H1 (cell line): ENCODE results near the gene GMCL2. TPM values are rescaled to one million over a fixed set of nuclear protein-coding genes. Genes with fewer than 3 reads are reported as not detected.

Source experiments
- CTCF ChIA-PET: fragments of 300-600 bp; sonication (Branson Sonifier 250); formaldehyde crosslinking; loops from one replicate; lab custom pipeline; 2021; ENCODE audit not compliant: partially characterized antibody; lab: Charles Lee
- POLR2A ChIA-PET: fragments of 300-600 bp; sonication (Branson Sonifier 250); formaldehyde crosslinking; loops from one replicate; lab custom pipeline; 2021; ENCODE audit warnings: inconsistent platforms; ENCODE audit not compliant: partially characterized antibody; lab: Charles Lee
- DNase-seq, 2 experiments: peaks; one replicate each; pipeline versions ENCODE4 v3.0.0 to v3.0.0-alpha.2; 2010 to 2022; ENCODE audit warnings: low spot score in 2 of 2, low read depth in 1 of 2, mixed read lengths in 1 of 2
- FAIRE-seq: peaks from 2 replicates; lab custom pipeline; 2011; peaks lifted over from hg19 to GRCh38; lab: Jason Lieb, UNC
- H2AFZ ChIP-seq: 2 replicates; pipeline ENCODE4 v1.8.1; 2012; ENCODE audit warnings: low read length, inconsistent platforms
- H2AK5ac ChIP-seq: 2 replicates; pipeline ENCODE4 v1.6.1; 2013; ENCODE audit warnings: low read depth, low read length
- H2BK120ac ChIP-seq: replicated peaks from 2 replicates; pipeline ENCODE3; 2013; ENCODE audit warnings: low read depth, low read length, inconsistent platforms
- H2BK12ac ChIP-seq: 2 replicates; pipeline ENCODE4 v1.6.1; 2013; ENCODE audit warnings: low read depth, low read length
- H2BK15ac ChIP-seq: 2 replicates; pipeline ENCODE4 v1.6.1; 2013; ENCODE audit warnings: low read length
- H2BK20ac ChIP-seq: 2 replicates; pipeline ENCODE4 v1.6.1; 2013; ENCODE audit warnings: low read length
- H2BK5ac ChIP-seq: 2 replicates; pipeline ENCODE4 v1.6.1; 2013; ENCODE audit warnings: low read depth, low read length
- H3K14ac ChIP-seq: 2 replicates; pipeline ENCODE4 v1.6.1; 2013; ENCODE audit warnings: inconsistent platforms; ENCODE audit not compliant: insufficient read length
- H3K18ac ChIP-seq: 2 replicates; pipeline ENCODE4 v1.6.1; 2013; ENCODE audit warnings: low read length; ENCODE audit errors: extremely low read depth
- H3K23ac ChIP-seq: 2 replicates; pipeline ENCODE4 v1.6.1; 2013; ENCODE audit warnings: inconsistent platforms; ENCODE audit not compliant: insufficient read length
- H3K23me2 ChIP-seq: 2 replicates; pipeline ENCODE4 v1.6.1; 2013; ENCODE audit warnings: low read depth, low read length
- H3K27ac ChIP-seq: 2 replicates; pipeline ENCODE4 v1.6.1; 2011; ENCODE audit warnings: low read depth, low read length, inconsistent platforms
- H3K27me3 ChIP-seq, 4 experiments: replicated peaks in 1 of 4; 1 replicate in 1 of 4; 2 replicates in 3 of 4; pipeline versions ENCODE4 v1.6.1 to v1.8.1; 2011 to 2013; ENCODE audit warnings: low read length in 3 of 4, mild to moderate bottlenecking in 3 of 4, inconsistent platforms in 2 of 4, mixed read lengths in 2 of 4, moderate library complexity in 1 of 4; ENCODE audit not compliant: control insufficient read depth in 3 of 4, insufficient read depth in 3 of 4; ENCODE audit errors: extremely low read depth in 1 of 4
- H3K36me3 ChIP-seq, 4 experiments: 2 replicates each; pipeline versions ENCODE4 v1.6.1 to v1.8.1; 2011 to 2013; ENCODE audit warnings: mild to moderate bottlenecking in 4 of 4, low read length in 3 of 4, moderate library complexity in 2 of 4, control low read depth in 1 of 4, inconsistent platforms in 1 of 4; ENCODE audit not compliant: insufficient read depth in 4 of 4, control insufficient read depth in 2 of 4
- H3K4ac ChIP-seq: replicated peaks from 2 replicates; pipeline ENCODE3; 2013; ENCODE audit warnings: low read length, low read depth, mixed read lengths, inconsistent platforms; ENCODE audit not compliant: insufficient read length
- H3K4me1 ChIP-seq, 4 experiments: replicated peaks in 1 of 4; 1 replicate in 1 of 4; 2 replicates in 3 of 4; pipeline versions ENCODE4 v1.6.1 to v1.8.1; 2011 to 2013; ENCODE audit warnings: low read length in 3 of 4, inconsistent platforms in 2 of 4, mixed read lengths in 1 of 4; ENCODE audit not compliant: insufficient read depth in 4 of 4, control insufficient read depth in 3 of 4
- H3K4me2 ChIP-seq, 2 experiments: 2 replicates each; pipeline versions ENCODE4 v1.6.1 to v1.8.1; 2011 to 2013; ENCODE audit warnings: low read depth in 2 of 2, low read length in 2 of 2, control low read depth in 1 of 2, inconsistent platforms in 1 of 2, mild to moderate bottlenecking in 1 of 2; ENCODE audit not compliant: insufficient read depth in 1 of 2
- H3K4me3 ChIP-seq, 4 experiments: fragments of 200-600, 300-600 bp in 1 of 4; sonication (generic), shearing (Covaris generic), sonication (Bioruptor Twin) in 1 of 4; 2 replicates each; pipeline versions ENCODE4 v1.5.1 to v1.8.1; 2011 to 2016; ENCODE audit warnings: low read length in 4 of 4, low read depth in 3 of 4, control low read depth in 2 of 4, inconsistent platforms in 2 of 4, mild to moderate bottlenecking in 2 of 4, mixed read lengths in 1 of 4, moderate library complexity in 1 of 4; ENCODE audit not compliant: insufficient read depth in 2 of 4; ENCODE audit errors: extremely low read depth in 1 of 4
- H3K56ac ChIP-seq: replicated peaks from 2 replicates; pipeline ENCODE3; 2013; ENCODE audit warnings: low read depth, mild to moderate bottlenecking, mixed read lengths, low read length, inconsistent platforms; ENCODE audit not compliant: insufficient read length
- H3K79me1 ChIP-seq: 2 replicates; pipeline ENCODE4 v1.6.1; 2013; ENCODE audit warnings: low read depth, low read length, control low read depth
- H3K79me2 ChIP-seq, 2 experiments: 2 replicates each; pipeline versions ENCODE4 v1.6.1 to v1.8.1; 2012 to 2013; ENCODE audit warnings: low read length in 2 of 2, mild to moderate bottlenecking in 2 of 2, inconsistent platforms in 1 of 2; ENCODE audit not compliant: insufficient read depth in 2 of 2, control insufficient read depth in 1 of 2
- H3K9ac ChIP-seq, 4 experiments: replicated peaks in 1 of 4; 1 replicate in 1 of 4; 2 replicates in 3 of 4; pipeline versions ENCODE4 v1.6.1 to v1.8.1; 2011 to 2013; ENCODE audit warnings: low read depth in 3 of 4, low read length in 3 of 4, control low read depth in 2 of 4, mild to moderate bottlenecking in 2 of 4, moderate library complexity in 2 of 4, inconsistent platforms in 1 of 4; ENCODE audit errors: extremely low read depth in 1 of 4
- H3K9me3 ChIP-seq, 2 experiments: 2 replicates each; pipeline versions ENCODE4 v1.6.1 to v1.8.1; 2012 to 2013; ENCODE audit warnings: mild to moderate bottlenecking in 2 of 2, moderate library complexity in 2 of 2, control low read depth in 1 of 2, inconsistent platforms in 1 of 2, low read depth in 1 of 2, low read length in 1 of 2, mixed read lengths in 1 of 2; ENCODE audit not compliant: insufficient read depth in 2 of 2
- H4K20me1 ChIP-seq, 2 experiments: replicated peaks in 1 of 2; 2 replicates each; pipeline versions ENCODE3 to v1.8.1; 2011 to 2013; ENCODE audit warnings: inconsistent platforms in 2 of 2, low read length in 2 of 2, mild to moderate bottlenecking in 1 of 2; ENCODE audit not compliant: insufficient read depth in 2 of 2, control insufficient read depth in 1 of 2
- H4K5ac ChIP-seq: 2 replicates; pipeline ENCODE4 v1.6.1; 2013; ENCODE audit warnings: low read length, low read depth, mixed read lengths, inconsistent platforms; ENCODE audit not compliant: insufficient read length
- H4K8ac ChIP-seq: 2 replicates; pipeline ENCODE4 v1.8.0; 2013; ENCODE audit warnings: mild to moderate bottlenecking, moderate library complexity, low read length, inconsistent platforms; ENCODE audit not compliant: insufficient read depth; ENCODE audit errors: extremely low read depth
- H4K91ac ChIP-seq: replicated peaks from 2 replicates; pipeline ENCODE3; 2013; ENCODE audit warnings: low read length, mixed read lengths, inconsistent platforms; ENCODE audit not compliant: insufficient read length
- ASH2L ChIP-seq: fragments of 200-600, 300-600 bp; sonication (generic); IDR thresholded peaks from one replicate; pipeline ENCODE4 v1.7.1; 2017; ENCODE audit warnings: low read length
- CBX5 ChIP-seq: fragments of 300-800, 300-1000 bp; sonication (generic); IDR thresholded peaks from 2 replicates; pipeline ENCODE4 v1.7.1; 2016; ENCODE audit warnings: antibody characterized with exemption, low read length, low read depth
- CHD1 ChIP-seq: IDR thresholded peaks from 2 replicates; pipeline ENCODE4 v1.6.1; 2012; ENCODE audit warnings: low read depth, low read length, improper control_type of control experiment
- EGR1 ChIP-seq: IDR thresholded peaks from 2 replicates; pipeline ENCODE4 v1.6.1; 2011; ENCODE audit warnings: low read depth, low read length, borderline replicate concordance
- JUND ChIP-seq: IDR thresholded peaks from 2 replicates; pipeline ENCODE4 v1.6.1; 2011; ENCODE audit warnings: mild to moderate bottlenecking, improper control_type of control experiment, low read length
- PHF8 ChIP-seq: fragments of 200-600 bp; sonication (generic); conservative IDR thresholded peaks from 2 replicates; pipeline ENCODE4 v1.7.1; 2012; ENCODE audit warnings: low read depth, mild to moderate bottlenecking, inconsistent platforms, low read length, moderate library complexity
- POU5F1 ChIP-seq: IDR thresholded peaks from 2 replicates; pipeline ENCODE4 v1.6.1; 2011; ENCODE audit warnings: low read depth, mild to moderate bottlenecking, low read length, moderate library complexity
- RBBP5 ChIP-seq: IDR thresholded peaks from 2 replicates; pipeline ENCODE4 v1.7.1; 2012; ENCODE audit warnings: low read depth, mild to moderate bottlenecking, inconsistent platforms, low read length, moderate library complexity, borderline replicate concordance
- SIRT6 ChIP-seq: IDR thresholded peaks from one replicate; pipeline ENCODE4 v1.7.1; 2012; ENCODE audit warnings: low read length, inconsistent platforms
- SRF ChIP-seq: IDR thresholded peaks from 2 replicates; pipeline ENCODE4 v1.6.1; 2011; ENCODE audit warnings: mild to moderate bottlenecking, low read depth, low read length, moderate library complexity
- TAF1 ChIP-seq: IDR thresholded peaks from 2 replicates; pipeline ENCODE4 v1.6.1; 2011; ENCODE audit warnings: mild to moderate bottlenecking, low read depth, low read length
- TEAD4 ChIP-seq: IDR thresholded peaks from 2 replicates; pipeline ENCODE4 v1.6.1; 2012; ENCODE audit warnings: low read depth, low read length, inconsistent platforms, mixed read lengths
- WGBS, 2 experiments: shearing (Covaris generic) in 1 of 2; methylation state at CpG; one replicate each; pipeline versions ENCODE4 v1.1.6 to v1.1.7; 2013 to 2015; ENCODE audit warnings: low lambda C conversion rate in 2 of 2, mixed read lengths in 2 of 2, inconsistent platforms in 1 of 2, low coverage in 1 of 2, missing lambda C conversion rate in 1 of 2; ENCODE audit not compliant: insufficient replicate concordance in 2 of 2, insufficient coverage in 1 of 2, insufficient read length in 1 of 2; ENCODE audit errors: extremely low coverage in 1 of 2, missing lambda C conversion rate in 1 of 2; 5-methylcytosine and 5-hydroxymethylcytosine counted together
- polyA plus RNA-seq, 7 experiments: library from polyadenylated mRNA; depleted of rRNA in 3 of 7; stranded (reverse) in 5 of 7; unstranded in 2 of 7; fragments of >200 nt in 5 of 7; fragments of 200-250 nt in 2 of 7; gene quantifications; 1 replicate in 5 of 7; 2 replicates in 1 of 7; 4 replicates in 1 of 7; pipeline versions ENCODE4 v1.2.1 to v1.2.3, GENCODE V29; 2011 to 2013; ENCODE audit warnings: missing spikeins in 2 of 7, mixed read lengths in 2 of 7
- total RNA-seq: library from RNA; stranded (reverse); fragmentation: NEBNext Ultra II Directional; extraction: Animal tissue kit (Norgen Biotek cat#: 25700); gene quantifications from 2 replicates; pipeline ENCODE4 v1.2.1, GENCODE V29; 2021
- TF ChIP-seq, protein P1 (sequence below): IDR thresholded peaks from 2 replicates; pipeline ENCODE4 v1.6.1; 2011; ENCODE audit warnings: low read length, improper control_type of control experiment

GMCL2 gene
- total and polyA plus RNA-seq, 2 of the 8 experiments (the other 6 are each of a cell fraction or from before 2014, with no cell fraction given): 0.13 TPM; not detected in 1

DNA sequence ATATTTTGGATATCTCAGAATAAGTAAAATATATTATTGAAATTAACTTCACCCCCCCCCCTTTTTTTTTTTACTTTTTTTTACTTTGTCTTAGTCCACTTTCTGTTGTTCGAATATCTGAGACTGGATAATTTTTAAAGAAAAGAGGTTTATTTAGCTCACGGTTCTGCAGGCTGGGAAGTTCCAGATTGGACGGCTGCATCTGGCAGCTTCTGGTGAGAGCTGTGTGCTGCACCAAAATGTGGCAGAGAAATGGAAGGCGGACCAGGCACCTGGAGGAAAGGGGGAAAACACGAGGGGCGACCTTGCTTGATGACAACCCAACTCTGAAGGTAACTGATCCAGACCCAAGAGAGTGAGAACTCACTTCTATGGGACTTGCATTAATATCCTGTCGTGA, 5.6 kb upstream of the GMCL2 start:
- no peak overlapping the region for H2BK15ac ChIP-seq
- no peak overlapping the region for H2BK12ac ChIP-seq
- H3K9ac ChIP-seq: no peak overlapping the region
- no peak overlapping the region for H2BK20ac ChIP-seq
- no peak overlapping the region for H3K14ac ChIP-seq
- POLR2A ChIA-PET: interaction anchor here (31.3 to 38.5 kb wide), 2 partner anchors 9 to 10 kb away, joined by 985 read pairs; partner anchors contain the start of genes GMCL2 and HNRNPAB
- H3K9me3 ChIP-seq: peaks cover 0 to 8% of the 10 kb centered on the region in 2 experiments; a peak in 2 of 4 replicates
- no peak overlapping the region for H2BK120ac ChIP-seq
- no peak overlapping the region for H3K56ac ChIP-seq
- H2BK5ac ChIP-seq: no peak overlapping the region
- H3K23ac ChIP-seq: no peak overlapping the region
- no peak overlapping the region for H3K27ac ChIP-seq
- H3K23me2 ChIP-seq: no peaks in the 10 kb centered on the region
- peaks cover 0 to 10% (median 3%) of the 10 kb centered on the region in 4 experiments; a peak in 3 of 7 replicates for H3K4me1 ChIP-seq
- no peaks in the 10 kb centered on the region for H3K79me2 ChIP-seq
- H3K36me3 ChIP-seq: no peaks in the 10 kb centered on the region
- no peak overlapping the region for H3K4ac ChIP-seq
- H4K5ac ChIP-seq: no peak overlapping the region
- H3K4me3 ChIP-seq: no peak overlapping the region
- H3K79me1 ChIP-seq: no peaks in the 10 kb centered on the region
- no peak overlapping the region for H2AK5ac ChIP-seq
- DNase-seq (no peak), FAIRE-seq (no peak)
- 81% methylated on average over 7 of the region's 7 CpGs; no CpG with 5 or more reads in 1 of the 2 experiments for WGBS, 2 experiments
- H4K8ac ChIP-seq: no peak overlapping the region
- no peak overlapping the region for H3K4me2 ChIP-seq
- no peak overlapping the region for H4K91ac ChIP-seq
- H3K18ac ChIP-seq: no peak overlapping the region
- no peak overlapping the region for H2AFZ ChIP-seq
- no peak for TF ChIP-seq SRF
- TF ChIP-seq PHF8: no peak
- TF ChIP-seq, protein P1, sequence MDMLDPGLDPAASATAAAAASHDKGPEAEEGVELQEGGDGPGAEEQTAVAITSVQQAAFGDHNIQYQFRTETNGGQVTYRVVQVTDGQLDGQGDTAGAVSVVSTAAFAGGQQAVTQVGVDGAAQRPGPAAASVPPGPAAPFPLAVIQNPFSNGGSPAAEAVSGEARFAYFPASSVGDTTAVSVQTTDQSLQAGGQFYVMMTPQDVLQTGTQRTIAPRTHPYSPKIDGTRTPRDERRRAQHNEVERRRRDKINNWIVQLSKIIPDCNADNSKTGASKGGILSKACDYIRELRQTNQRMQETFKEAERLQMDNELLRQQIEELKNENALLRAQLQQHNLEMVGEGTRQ: no peak
- TF ChIP-seq CBX5: no peak
- TF ChIP-seq TEAD4: no peak
- TF ChIP-seq CHD1: no peak
- no peak for TF ChIP-seq SIRT6
- TF ChIP-seq TAF1: no peak
- no peak for TF ChIP-seq POU5F1
- no peak for TF ChIP-seq RBBP5
- no peak for TF ChIP-seq JUND
- no peak for TF ChIP-seq ASH2L
- TF ChIP-seq EGR1: no peak
- TF ChIP-seq, all 59 proteins: peak for 0
- CTCF ChIA-PET: interaction anchor here (0.5 to 1.6 kb wide), 3 partner anchors 8 to 10 kb away, joined by 3 read pairs; no protein-coding TSS in a partner anchor
- Histone ChIP-seq H4K20me1 (no peaks in the 10 kb centered on the region), H3K27me3 (no peaks in the 10 kb centered on the region; a peak in 1 of 7 replicates)
